ENCODE data around the gene EIF3J.
A peak's percentile ranks its signal among the peaks of the same experiment; 100 is the strongest.
"Not testable (repeated sequence)": the region's sequence is repeated elsewhere in the genome, so short reads cannot be mapped to it uniquely, and the experiment has no call there.

Gene EIF3J

GRCh38 chr15:44542596-44542995 is 5.6 kb downstream of the EIF3J start:
- DNase-seq: no peak

DNA sequence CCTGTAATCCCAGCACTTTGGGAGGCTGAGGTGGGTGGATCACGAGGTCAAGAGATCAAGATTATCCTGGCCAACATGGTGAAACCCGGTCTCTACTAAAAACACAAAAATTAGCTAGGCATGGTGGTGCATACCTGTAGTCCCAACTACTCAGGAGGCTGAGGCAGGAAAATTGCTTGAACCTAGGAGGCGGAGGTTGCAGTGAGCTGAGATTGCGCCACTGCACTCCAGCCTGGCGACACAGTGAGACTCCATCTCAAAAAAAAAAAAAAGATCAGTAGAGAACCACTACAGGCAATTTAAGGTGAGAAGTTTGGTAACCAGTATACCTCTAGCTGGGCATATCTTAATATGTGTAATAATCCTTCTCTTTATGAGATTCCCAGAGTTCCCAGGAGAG is 7.8 kb downstream of the EIF3J start:
- not testable (repeated sequence) for DNase-seq

GRCh38 chr15:44545913-44546802 is 9.2 kb downstream of the EIF3J start:
- DNase-seq: peak; percentile 77

DNA sequence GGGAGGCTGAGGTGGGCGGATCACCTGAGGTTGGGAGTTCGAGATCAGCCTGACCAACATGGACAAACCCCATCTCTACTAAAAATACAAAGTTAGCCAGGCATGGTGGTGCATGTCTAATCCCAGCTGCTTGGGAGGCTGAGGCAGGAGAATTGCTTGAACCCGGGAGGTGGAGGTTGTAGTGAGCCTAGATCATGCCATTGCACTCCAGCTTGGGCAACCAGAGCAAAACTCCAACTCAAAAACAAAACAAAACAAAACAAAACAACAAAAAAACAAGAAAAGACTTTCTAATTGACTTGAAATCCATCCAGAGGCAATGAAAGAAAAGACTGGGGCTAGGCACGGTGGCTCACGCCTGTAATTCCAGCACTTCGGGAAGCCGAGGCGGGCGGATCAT is 12.2 kb downstream of the EIF3J start:
- DNase-seq: not testable (repeated sequence)

- peak; percentile 46 for DNase-seq
These were observed 13.3 kb downstream of the EIF3J start for GRCh38 chr15:44550256-44550655.

DNA sequence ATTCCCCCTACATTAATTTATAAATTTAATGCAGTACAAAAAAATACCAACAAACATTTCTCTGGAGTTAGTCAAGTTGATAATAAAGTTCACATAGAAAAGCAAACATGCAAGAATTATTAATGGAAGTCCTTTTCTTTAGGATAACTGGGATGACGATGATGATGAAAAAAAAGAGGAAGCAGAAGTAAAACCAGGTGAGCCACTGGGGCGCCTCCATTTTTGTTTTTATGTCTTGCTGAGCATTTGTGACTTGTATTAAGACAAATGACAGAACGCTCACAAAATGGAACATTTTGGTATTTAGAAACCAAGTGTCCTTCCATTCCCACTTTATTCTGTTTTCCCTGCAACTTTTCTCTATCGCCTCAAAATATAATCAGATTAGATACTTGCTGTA is 13.8 kb downstream of the EIF3J start:
- DNase-seq: no peak

- DNase-seq: no peak
These were observed 18.2 kb downstream of the EIF3J start for GRCh38 chr15:44554934-44555723.

DNA sequence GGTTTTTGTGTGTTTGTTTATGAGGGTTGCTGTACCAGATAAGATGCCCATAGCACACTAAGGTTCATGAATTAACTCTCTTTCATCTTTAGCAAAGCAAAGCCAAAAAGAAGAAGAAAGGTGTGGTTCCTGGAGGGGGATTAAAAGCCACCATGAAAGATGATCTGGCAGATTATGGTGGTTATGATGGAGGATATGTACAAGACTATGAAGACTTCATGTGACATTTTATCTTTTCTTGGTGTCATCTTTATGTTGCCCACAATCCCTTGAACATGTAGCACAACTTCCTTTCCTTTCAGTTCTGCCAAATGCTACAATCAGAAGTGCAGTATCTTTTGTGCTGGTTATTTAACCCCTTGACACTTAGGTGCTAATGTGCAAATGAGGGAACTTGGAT is 24.0 kb downstream of the EIF3J start:
- DNase-seq: not testable (repeated sequence)

- DNase-seq: no peak
These were observed 28.6 kb downstream of the EIF3J start for GRCh38 chr15:44565387-44566154.

GRCh38 chr15:44566155-44566540 is 29.2 kb downstream of the EIF3J start:
- DNase-seq: no peak

DNA sequence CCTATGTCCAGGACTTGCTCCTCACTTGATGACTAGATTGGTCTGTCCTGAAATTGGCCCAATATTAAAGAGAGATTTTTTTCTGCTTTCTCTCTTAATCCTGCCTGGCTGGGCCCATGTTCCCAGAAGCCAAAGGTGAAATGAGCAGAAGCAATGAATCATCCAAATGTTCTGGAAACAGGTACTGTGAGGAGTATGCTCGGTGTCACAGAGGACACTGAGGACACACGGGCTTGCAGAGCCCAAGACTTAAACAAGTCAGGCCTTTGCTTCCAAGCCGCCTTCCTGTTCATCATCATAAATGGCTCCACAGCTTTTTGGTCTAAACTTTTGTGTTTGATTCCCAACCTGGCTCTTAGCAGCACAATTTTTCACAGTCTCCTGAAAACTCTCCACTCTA is 31.4 kb downstream of the EIF3J start:
- DNase-seq: no peak

DNA sequence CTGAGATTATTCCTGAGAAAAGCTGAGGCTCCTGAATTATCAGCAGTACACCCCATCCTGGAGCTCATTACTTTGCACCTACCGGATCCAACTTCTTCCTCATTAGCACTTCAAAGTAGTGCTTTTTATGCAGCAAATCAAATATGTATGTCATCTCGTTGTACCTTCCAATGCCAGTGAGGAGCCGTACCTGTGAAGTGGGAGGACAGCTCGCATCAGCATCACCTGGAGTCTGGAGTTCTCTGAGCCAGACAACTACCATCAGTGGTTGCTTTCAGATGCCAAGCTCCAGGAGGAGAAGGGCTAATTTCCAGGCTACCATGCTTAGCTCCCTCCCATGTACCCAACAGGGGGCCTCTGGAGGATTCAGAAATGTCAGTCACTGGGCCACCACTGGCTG is 32.4 kb downstream of the EIF3J start:
- DNase-seq: no peak

DNA sequence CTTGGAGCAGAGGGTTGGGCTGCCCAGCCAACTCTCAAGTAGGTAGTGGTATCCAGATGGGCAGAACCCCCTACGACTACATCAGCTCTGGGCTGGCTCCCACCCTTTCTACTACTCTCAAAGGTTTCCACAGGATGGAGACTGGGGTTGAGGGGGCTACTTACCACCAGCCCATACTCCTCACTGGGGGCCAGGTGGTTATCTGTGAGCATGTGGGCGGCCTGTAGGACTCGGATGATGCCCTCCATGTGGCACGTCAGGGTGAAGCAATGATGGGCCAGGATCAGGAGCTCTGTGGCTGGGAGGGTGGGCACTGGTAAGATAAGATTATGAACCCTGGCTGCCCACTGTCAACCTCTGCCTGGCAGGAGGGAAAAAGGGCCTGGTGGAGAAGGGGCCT is 33.4 kb downstream of the EIF3J start:
- DNase-seq: no peak

- no peak for DNase-seq
These were observed 36.4 kb downstream of the EIF3J start for GRCh38 chr15:44573386-44573785.

DNA sequence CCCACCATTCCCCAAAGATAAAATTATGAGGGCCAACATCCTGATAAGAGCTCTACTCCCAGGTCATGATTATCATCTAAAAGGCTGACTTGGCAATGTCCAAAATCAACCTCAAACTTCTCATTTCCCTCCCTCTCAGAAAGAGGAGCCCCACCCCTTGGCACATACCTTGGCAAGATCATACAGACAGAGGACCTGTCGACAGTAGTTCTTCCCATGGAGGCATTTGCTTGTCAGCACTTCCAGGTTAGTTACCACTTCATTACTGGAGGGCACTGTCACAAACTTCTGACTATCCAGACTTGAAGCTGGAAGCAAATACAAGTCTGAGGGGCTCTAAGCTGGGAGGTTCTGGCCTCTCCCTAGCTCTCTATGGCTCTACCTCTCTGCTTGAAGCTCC is 37.8 kb downstream of the EIF3J start:
- no peak for DNase-seq

- no peak for DNase-seq
These were observed 43.2 kb downstream of the EIF3J start for GRCh38 chr15:44580105-44580504.

DNA sequence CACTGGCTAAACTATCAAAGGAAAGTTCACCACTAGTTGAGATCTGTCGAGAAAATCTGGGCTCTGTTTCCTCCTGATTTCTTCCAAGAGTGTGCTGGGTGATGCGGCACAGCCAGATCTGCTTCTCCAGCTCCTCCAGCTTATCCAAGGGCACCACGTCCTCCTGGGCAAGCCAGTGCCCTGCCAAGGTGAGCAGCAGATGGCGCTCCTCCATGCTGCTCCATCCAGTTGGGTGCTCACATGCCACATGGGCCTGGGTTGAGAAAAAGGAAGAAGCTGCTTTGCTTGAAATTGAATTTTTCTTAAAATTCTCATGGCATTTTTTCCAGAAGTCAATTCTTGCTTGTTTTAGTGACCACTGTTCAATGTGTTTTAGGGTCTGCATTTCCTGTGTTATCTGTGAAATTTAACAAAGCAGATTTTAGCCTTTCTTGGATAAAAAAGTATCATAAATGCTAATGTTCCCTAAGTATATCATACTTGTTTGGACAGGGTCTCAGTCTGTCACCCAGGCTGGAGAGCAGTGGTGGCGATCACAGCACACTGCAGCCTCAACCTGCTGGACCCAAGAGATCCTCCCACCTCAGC is 47.3 kb downstream of the EIF3J start:
- peak; percentile 44 for DNase-seq

DNA sequence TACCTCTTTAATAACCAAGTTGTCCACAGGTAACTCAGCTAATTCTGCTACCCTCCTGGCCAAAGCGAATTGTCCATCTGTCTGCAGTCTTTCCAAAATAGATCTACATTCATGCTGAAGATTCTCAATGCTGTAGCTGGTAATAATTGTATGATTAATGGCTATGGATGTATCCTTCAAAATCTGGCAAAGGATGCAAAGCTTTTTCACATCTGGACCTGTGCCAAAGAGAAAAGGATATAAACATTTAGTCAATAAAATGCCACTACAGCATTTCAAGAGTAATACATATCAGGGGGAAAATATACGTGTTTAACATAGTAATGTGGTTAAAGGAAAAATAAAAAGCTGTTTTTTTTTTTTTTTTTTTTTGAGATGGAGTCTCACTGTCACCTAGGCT is 48.7 kb downstream of the EIF3J start:
- no peak for DNase-seq

DNA sequence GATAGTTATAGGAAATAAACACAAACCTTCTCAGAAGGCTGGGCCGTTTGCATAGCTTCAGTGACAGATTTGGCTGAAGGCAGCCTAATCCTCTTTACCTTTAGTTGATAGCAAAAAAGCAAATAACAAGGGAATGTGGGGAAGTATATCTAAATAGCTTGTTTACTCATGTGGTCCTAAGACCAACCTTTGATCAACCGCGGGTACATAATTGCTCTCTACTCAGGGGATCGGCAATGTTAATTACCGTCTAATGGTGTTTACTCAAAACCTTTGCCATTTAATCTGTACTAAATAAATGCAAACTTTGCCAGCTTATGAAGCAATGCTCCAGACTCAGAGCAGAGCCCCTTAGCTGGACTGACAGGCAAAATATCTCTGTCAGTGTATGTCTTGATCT is 51.6 kb downstream of the EIF3J start:
- no peak for DNase-seq

DNA sequence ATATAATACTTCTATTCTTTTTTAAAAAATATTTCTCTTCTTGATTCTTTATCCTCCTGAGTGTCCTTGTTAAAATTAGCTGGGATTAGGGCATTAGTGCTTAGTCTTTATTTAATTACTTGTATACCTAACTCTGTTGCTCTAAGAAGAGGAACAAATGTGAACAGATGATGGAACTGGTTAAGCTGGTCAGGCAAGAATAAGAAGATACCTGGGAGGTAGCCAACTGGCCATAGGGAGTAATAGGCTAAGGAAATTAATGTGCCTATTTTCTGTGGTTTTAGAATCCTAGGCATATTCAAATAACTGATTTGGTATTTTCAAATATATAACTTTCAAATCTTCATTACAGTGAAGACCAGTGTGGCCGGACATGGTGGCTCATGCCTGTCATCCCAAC is 54.4 kb downstream of the EIF3J start:
- no peak for DNase-seq

DNA sequence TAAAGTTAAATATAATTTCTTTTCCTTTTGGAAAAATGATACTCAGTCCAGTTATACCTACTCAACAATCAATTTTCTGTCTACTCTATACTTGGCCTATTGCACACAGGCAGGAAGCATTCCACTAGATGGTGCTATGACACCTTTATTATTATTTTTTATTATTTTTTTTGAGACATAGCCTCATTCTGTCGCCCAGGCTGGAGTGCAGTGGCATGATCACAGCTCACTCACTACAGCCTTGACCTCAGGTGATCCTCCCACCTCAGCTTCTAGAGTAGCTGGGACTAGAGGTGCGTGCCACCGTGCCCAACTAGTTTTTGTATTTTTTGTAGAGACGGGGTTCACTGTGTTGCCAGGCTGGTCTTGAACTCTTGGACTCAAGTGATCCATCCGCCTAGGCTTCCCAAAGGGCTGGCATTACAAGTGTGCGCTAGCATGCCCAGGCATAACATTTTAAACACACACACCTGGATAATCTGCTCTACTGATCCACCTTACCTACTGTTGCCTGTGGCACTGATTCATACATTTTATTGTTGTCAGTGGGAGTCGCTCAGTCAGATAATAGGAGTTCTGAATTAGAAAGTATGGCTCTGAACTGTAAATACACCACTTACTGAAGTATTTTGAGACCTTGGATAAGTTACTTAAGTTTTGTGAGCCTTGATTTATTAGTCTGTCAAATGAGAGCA is 56.2 kb downstream of the EIF3J start:
- DNase-seq: peak; percentile 39

DNA sequence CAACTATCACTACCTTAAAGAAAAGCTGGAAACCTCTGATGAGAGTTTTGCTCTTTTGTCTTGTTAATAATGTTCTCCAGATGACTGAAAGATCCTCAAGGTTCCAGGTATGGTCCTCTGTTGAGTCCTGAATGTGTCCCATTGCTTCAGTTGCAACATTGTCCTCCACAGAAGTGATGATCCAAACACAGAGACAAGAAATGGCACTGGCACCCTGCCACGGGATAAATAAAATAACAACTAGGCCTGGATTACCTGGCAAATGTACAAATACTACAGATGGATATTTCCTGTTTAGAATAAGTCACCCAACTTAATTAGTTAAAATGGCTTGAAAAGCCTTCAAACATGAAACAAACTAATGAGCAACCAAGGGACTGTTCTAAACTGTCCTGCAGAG is 58.3 kb downstream of the EIF3J start:
- DNase-seq: no peak

All from inflammatory macrophage treated with lipopolysaccharide for 4 hours (primary cell).